Stimulated activated CD8-positive, alpha-beta memory T cell treated with anti-CD3 and anti-CD28 coated beads, Interleukin-7, amount 100 ng/mL, for 24 hours (primary cell): ENCODE data around the gene TWNK.
"Not testable (repeated sequence)": the region's sequence is repeated elsewhere in the genome, so short reads cannot be mapped to it uniquely, and the experiment has no call there.

ENCODE experiments used
- DNase-seq: peaks from one replicate; pipeline ENCODE4 v3.0.0-alpha.2; 2020; ENCODE audit warnings: low read depth

TWNK gene

DNA sequence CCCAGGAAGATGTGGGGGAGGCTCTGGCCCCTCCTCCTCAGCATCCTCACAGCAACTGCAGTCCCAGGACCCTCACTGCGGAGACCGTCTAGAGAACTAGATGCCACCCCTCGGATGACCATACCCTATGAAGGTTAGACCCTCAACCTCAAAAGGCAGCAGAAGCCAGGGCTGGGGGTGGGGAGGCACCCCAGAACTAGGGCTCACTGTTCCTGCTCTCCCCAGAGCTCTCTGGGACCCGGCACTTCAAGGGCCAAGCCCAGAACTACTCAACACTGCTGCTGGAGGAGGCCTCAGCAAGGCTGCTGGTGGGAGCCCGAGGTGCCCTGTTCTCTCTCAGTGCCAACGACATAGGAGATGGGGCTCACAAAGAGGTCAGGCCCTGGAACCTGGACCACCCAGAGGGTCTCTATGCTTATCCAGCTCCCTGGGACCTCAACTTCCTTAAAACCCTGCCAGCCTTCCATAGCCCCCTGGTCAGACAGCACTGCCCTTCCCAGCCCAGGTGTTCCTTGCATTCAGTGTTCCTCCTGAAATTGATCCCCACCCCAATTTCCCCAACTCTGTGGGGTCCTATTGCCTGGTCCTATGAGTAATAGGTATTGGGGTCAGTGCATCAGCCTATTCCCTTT lies 14.3 kb upstream of the TWNK start:
- no peak for DNase-seq

- not testable (repeated sequence) for DNase-seq
Observed at GRCh38 chr10:100975397-100975796, 11.9 kb upstream of the TWNK start.

DNA sequence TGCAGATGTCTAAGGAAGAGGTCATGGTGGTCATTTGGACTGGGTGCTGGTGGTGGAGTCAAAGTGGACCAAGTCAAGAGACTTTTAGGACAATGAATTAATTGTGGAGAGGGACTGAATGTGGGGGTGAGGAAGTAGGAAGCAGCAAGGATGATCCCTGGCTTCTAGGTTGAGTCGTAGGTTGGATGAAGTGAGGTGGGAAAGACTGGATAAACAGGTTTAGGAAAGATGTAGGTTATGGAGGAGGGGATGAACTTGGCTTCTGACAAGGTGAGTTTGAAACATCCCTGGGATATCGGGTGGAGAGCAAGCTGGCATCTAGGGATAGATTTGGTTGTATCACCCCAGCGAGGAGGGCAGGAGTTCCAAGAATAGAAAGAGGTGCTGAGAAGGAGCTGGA lies 10.4 kb upstream of the TWNK start:
- no peak for DNase-seq

DNA sequence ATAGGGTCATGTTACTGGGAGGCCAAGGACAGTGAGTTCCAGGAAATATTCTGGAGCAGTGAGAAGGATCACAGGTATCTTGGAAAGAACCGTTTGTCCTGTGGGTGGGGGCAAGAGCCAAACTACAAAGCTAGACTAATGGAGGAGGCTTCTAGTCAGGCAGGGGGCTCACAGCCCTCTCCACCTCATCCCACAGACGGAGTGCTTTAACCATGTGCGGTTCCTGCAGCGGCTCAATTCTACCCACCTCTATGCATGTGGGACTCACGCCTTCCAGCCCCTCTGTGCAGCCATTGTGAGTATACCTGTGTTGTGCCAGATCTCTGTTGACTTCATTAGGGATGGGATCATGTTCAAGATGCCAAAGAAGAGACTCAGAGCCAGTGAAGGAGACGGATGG lies 9.9 kb upstream of the TWNK start:
- DNase-seq, result no peak

- no peak for DNase-seq
Observed at GRCh38 chr10:100978121-100978900, 9.0 kb upstream of the TWNK start.

- no peak for DNase-seq
Observed at GRCh38 chr10:100978901-100979195, 8.5 kb upstream of the TWNK start.

DNA sequence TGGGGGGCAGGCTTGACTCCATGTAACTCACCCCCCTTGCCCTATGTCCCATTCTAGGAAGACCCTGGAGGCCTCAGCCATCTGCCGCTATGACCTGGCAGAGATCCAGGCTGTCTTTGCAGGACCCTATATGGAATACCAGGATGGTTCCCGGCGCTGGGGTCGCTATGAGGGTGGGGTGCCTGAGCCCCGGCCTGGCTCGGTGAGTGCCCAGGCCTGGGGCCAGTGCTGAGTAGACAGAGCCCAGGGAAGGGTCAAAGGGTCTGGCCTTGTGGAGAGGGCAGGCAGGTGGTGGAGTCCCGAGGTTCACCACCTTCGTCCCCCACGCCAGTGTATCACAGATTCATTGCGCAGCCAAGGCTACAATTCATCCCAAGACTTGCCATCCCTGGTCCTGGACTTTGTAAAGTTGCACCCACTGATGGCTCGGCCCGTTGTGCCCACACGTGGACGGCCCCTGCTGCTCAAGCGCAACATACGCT lies 7.5 kb upstream of the TWNK start:
- no peak for DNase-seq

DNA sequence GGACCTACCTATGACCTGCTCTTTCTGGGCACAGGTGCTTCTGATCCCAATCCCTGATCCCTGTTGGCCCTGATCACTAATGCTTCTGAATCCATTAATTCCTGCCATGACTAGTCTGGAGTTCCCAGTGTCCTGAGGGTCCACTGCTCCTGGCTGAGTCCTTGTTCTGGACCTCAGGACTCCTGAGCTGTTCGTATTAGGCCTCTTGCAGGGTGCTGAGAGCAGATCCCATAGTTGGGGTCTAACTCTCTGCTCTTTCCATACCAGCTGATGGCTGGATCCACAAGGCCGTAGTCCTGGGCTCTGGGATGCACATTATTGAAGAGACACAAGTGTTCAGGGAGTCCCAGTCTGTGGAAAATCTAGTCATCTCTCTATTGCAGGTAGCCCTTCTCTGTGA lies 7.0 kb upstream of the TWNK start:
- DNase-seq, result no peak

DNA sequence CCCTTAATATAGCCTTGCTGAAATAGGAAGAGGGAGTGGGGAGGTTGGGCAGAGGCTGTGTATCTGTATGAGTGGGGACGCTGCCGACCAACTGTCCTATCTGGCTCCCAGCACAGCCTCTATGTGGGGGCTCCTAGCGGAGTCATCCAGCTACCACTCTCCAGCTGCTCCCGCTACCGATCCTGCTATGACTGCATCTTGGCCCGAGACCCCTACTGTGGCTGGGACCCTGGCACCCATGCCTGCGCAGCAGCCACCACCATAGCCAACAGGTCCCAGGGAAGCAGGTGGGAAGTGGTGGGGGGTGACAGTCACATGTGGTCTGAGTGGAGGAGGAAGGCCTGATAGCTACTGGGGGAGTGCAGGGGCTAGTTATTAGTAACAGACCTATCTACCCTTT lies 6.6 kb upstream of the TWNK start:
- no peak for DNase-seq

- no peak for DNase-seq
Observed at GRCh38 chr10:100981178-100981772, 6.1 kb upstream of the TWNK start.

DNA sequence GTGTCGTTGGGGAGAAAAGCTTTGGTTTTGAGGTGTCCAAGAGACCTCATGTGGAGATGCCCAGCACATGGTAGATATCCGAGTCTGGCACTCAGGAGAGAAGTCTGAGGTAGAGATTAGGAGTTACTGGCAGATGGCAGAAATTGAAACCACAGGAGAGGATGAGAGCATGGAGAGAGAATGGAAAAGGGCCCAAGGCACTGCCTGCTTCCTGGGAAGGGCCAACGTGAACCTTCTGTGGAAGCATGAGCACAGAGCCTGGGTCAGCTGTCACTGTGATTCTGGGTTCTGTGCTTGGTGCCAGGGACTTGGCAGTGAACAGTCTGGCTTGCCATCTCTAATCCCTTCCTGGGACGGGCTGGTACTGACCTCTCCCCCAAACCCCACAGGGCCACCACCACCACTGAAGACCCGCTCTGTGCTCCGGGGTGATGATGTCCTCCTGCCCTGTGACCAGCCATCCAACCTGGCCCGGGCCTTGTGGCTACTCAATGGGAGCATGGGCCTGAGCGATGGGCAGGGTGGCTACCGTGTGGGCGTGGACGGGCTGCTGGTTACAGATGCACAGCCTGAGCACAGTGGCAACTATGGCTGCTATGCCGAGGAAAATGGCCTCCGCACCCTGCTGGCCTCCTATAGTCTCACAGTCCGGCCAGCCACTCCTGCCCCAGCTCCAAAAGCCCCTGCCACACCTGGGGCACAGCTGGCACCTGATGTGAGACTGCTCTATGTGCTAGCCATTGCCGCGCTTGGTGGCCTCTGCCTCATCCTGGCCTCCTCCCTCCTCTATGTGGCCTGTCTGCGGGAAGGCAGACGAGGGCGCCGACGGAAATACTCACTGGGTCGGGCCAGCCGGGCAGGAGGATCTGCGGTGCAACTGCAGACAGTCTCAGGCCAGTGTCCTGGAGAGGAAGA lies 4.2 kb upstream of the TWNK start:
- DNase-seq, result no peak

DNA sequence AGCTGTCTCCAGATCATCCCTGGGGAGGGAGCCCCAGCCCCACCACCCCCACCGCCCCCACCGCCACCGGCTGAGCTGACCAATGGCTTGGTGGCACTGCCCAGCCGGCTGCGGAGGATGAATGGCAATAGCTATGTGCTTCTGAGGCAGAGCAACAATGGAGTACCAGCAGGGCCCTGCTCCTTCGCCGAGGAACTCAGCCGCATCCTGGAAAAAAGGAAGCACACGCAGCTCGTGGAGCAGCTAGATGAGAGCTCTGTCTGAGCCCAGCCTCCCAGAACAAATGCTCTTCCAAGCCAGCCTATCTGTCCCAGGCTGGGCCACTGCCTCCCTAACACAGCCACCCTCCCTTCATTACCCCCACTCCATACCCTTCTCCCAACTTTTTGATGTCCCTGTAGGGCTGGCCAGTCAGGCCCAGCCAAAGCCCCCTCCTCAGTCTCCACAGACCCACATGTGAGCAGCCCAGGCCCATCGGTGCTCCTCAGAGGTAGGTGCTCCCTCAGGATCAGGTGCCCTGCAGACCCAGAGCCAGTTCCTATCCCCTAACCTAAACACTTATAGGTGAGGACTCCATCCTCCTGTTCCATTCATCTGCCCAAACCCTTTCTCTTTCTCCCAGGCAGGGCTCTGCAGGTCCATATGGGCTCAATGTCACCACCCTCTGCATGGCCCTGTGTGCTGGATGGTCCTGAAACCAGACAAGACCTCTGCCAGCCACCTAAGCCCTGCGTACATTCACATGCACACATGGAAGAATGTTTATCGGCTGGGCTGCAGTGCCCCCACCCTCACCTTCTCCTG lies 3.3 kb upstream of the TWNK start:
- no peak for DNase-seq

- DNase-seq, result no peak
Observed at GRCh38 chr10:100984672-100985177, 2.6 kb upstream of the TWNK start.

DNA sequence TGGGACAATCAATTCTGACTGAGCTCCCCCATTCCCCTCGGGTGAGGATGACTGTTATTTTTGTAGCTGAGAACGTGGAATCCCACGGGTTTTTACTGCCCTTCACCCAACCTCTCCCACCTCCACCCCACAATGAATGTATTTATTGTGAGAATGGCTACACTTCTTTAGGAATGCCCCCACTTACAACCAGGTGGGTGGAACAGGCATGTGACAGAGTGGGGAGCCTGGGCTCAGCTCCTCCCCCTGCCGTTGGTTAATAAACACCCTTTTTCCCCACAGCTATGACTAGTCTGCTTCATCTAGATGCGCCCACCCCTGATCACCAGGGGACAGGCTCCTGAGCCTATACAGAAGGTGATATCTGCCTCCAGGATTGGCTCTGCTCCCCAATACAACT lies 2.0 kb upstream of the TWNK start:
- DNase-seq, result no peak

- no peak for DNase-seq
Observed at GRCh38 chr10:100986623-100986951, 756 bp upstream of the TWNK start.

GRCh38 chr10:100987685-100988049 lies 324 bp downstream of the TWNK start:
- DNase-seq, result no peak

DNA sequence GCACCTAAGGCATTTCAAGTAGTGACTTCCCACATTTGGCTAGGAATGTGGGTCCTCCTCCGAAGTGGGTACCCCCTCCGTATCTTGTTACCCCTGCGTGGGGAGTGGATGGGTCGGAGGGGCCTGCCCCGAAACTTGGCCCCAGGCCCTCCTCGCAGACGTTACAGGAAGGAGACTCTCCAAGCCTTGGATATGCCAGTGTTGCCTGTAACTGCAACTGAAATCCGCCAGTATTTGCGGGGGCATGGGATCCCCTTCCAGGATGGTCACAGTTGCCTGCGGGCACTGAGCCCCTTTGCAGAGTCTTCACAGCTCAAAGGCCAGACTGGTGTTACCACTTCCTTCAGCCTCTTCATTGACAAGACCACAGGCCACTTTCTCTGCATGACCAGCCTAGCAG lies 823 bp downstream of the TWNK start:
- DNase-seq, result no peak

- DNase-seq, result no peak
Observed at GRCh38 chr10:100989088-100989487, 1.7 kb downstream of the TWNK start.

GRCh38 chr10:100993986-100994708 lies 6.8 kb downstream of the TWNK start:
- DNase-seq, result no peak

GRCh38 chr10:100995181-100995580 lies 7.8 kb downstream of the TWNK start:
- DNase-seq, result no peak
